Liver (tissue), 9 donors: ENCODE results near the gene SHROOM1. TPM values are rescaled to one million over a fixed set of nuclear protein-coding genes. Genes with fewer than 3 reads are reported as not detected.

ENCODE experiments used
- DNase-seq: peaks from one replicate; pipeline ENCODE4 v3.0.0-alpha.2; 2017; ENCODE audit warnings: low spot score
- H3K27ac ChIP-seq, 2 donors: one replicate each; pipeline ENCODE4 v1.7.0; 2013; ENCODE audit warnings: inconsistent platforms in 2 of 2, low read length in 2 of 2, control low read depth in 1 of 2, low read depth in 1 of 2, mild to moderate bottlenecking in 1 of 2
- H3K27me3 ChIP-seq, 4 donors: one replicate each; pipeline versions ENCODE4 v1.6.1 to v1.7.0; 2013; ENCODE audit warnings: low read length in 3 of 4, inconsistent platforms in 1 of 4, mild to moderate bottlenecking in 1 of 4, moderate library complexity in 1 of 4; ENCODE audit not compliant: control insufficient read depth in 4 of 4, insufficient read depth in 4 of 4
- H3K36me3 ChIP-seq, 4 donors: one replicate each; pipeline versions ENCODE4 v1.6.1 to v1.7.0; 2013; ENCODE audit warnings: low read length in 3 of 4, mild to moderate bottlenecking in 3 of 4, low read depth in 1 of 4, moderate library complexity in 1 of 4; ENCODE audit not compliant: control insufficient read depth in 4 of 4, insufficient read depth in 3 of 4
- H3K4me1 ChIP-seq, 4 donors: one replicate each; pipeline versions ENCODE4 v1.6.1 to v1.7.0; 2013; ENCODE audit warnings: low read length in 3 of 4, mild to moderate bottlenecking in 3 of 4, moderate library complexity in 1 of 4; ENCODE audit not compliant: control insufficient read depth in 4 of 4, insufficient read depth in 4 of 4
- H3K4me3 ChIP-seq, 3 donors: one replicate each; pipeline versions ENCODE4 v1.6.1 to v1.7.0; 2013; ENCODE audit warnings: low read length in 3 of 3, control low read depth in 1 of 3, low read depth in 1 of 3, mild to moderate bottlenecking in 1 of 3
- H3K9ac ChIP-seq, 2 donors: one replicate each; pipeline ENCODE4 v1.7.0; 2013; ENCODE audit warnings: low read length in 2 of 2, mild to moderate bottlenecking in 2 of 2, moderate library complexity in 2 of 2, control low read depth in 1 of 2, low read depth in 1 of 2
- H3K9me3 ChIP-seq, 4 donors: one replicate each; pipeline versions ENCODE4 v1.6.1 to v1.7.0; 2013; ENCODE audit warnings: low read length in 3 of 4; ENCODE audit not compliant: control insufficient read depth in 4 of 4
- EGR1 ChIP-seq, 2 donors: IDR thresholded peaks; 2 replicates each; pipeline ENCODE4 v1.6.1; 2016 to 2018; ENCODE audit warnings: antibody characterized with exemption in 2 of 2, low read depth in 2 of 2
- FOXA1 ChIP-seq: IDR thresholded peaks from 2 replicates; pipeline ENCODE4 v1.6.1; 2016; ENCODE audit warnings: antibody characterized with exemption
- FOXA2 ChIP-seq: IDR thresholded peaks from 2 replicates; pipeline ENCODE4 v1.6.1; 2016; ENCODE audit warnings: antibody characterized with exemption
- GABPA ChIP-seq, 2 donors: IDR thresholded peaks in 1 of 2; conservative IDR thresholded peaks in 1 of 2; 2 replicates each; pipeline ENCODE4 v1.6.1; 2016; ENCODE audit warnings: antibody characterized with exemption in 2 of 2, mild to moderate bottlenecking in 1 of 2, moderate library complexity in 1 of 2
- JUND ChIP-seq, 2 donors: IDR thresholded peaks; 2 replicates each; pipeline ENCODE4 v1.6.1; 2016; ENCODE audit warnings: antibody characterized with exemption in 2 of 2
- NR2F2 ChIP-seq: IDR thresholded peaks from 2 replicates; pipeline ENCODE4 v1.6.1; 2016; ENCODE audit warnings: antibody characterized with exemption
- RAD21 ChIP-seq, 2 donors: IDR thresholded peaks; 2 replicates each; pipeline ENCODE4 v1.6.1; 2016; ENCODE audit warnings: antibody characterized with exemption in 2 of 2, mild to moderate bottlenecking in 2 of 2
- RXRA ChIP-seq, 2 donors: IDR thresholded peaks; 2 replicates each; pipeline ENCODE4 v1.6.1; 2017 to 2018; ENCODE audit warnings: antibody characterized with exemption in 2 of 2, mild to moderate bottlenecking in 1 of 2
- SP1 ChIP-seq: IDR thresholded peaks from 2 replicates; pipeline ENCODE4 v1.6.1; 2018; ENCODE audit warnings: antibody characterized with exemption, mild to moderate bottlenecking
- YY1 ChIP-seq: IDR thresholded peaks from 2 replicates; pipeline ENCODE4 v1.6.1; 2016; ENCODE audit warnings: antibody characterized with exemption, mild to moderate bottlenecking
- WGBS: extraction: QIAGEN DNeasy Blood & Tissue Kit; methylation state at CpG from one replicate; pipeline ENCODE4 v1.1.7; 2013; 5-methylcytosine and 5-hydroxymethylcytosine counted together
- polyA plus RNA-seq, 2 donors: library from polyadenylated mRNA; stranded (reverse) in 1 of 2; unstranded in 1 of 2; fragments of 200-250 nt in 1 of 2; fragments of >200 nt in 1 of 2; fragmentation: Nextera tagmentation in 1 of 2; extraction: Ambion mirVana in 1 of 2; gene quantifications; one replicate each; pipeline versions ENCODE4 v1.2.1 to v1.2.3, GENCODE V29; 2013 to 2015
- total RNA-seq, 2 donors: library from RNA; depleted of rRNA; stranded (reverse); fragments of >200 nt; gene quantifications; one replicate each; pipeline ENCODE4 v1.2.3, GENCODE V29; 2014
- TF ChIP-seq, protein P1 (sequence below): IDR thresholded peaks from 2 replicates; pipeline ENCODE4 v1.6.1; 2016; ENCODE audit warnings: antibody characterized with exemption, mild to moderate bottlenecking
- TF ChIP-seq, protein P2 (sequence below): fragments of 150-350 bp; IDR thresholded peaks from 2 replicates; pipeline ENCODE4 v1.5.1; 2017; ENCODE audit warnings: improper control_type of control experiment, low read depth, low read length; ENCODE audit not compliant: missing input control
- donor health status: healthy.
- donor health status: healthy.
- donor health status: healthy.
- donor health status: healthy.
- donor health status: healthy.

SHROOM1 gene
- total and polyA plus RNA-seq, 4 donors = 6.1 to 28.5 (median 18.3) TPM

DNA sequence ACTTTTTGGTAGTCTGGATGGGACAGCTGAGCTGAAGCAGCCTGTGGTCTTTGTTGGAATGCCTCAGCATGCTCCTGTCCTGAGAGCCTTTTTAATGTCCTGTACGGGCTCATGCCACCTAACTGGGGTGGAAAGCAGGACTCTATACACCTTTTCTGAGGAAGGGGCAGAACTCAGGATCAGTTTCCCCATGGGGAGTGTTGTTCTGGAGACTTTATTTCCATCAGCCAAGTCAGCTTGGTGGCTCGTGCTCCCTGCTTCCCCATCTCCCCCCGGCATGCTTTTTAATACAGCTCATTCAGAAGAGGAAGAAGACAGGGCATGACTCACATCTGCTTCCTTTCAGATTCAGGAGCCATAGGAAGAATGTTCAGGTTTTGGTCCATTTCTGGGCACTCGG is 48.3 kb downstream of the SHROOM1 start (continued):
- TF ChIP-seq RAD21 (IDR thresholded peaks at IDR 0.05) (no peak), YY1 (no peak)

DNA sequence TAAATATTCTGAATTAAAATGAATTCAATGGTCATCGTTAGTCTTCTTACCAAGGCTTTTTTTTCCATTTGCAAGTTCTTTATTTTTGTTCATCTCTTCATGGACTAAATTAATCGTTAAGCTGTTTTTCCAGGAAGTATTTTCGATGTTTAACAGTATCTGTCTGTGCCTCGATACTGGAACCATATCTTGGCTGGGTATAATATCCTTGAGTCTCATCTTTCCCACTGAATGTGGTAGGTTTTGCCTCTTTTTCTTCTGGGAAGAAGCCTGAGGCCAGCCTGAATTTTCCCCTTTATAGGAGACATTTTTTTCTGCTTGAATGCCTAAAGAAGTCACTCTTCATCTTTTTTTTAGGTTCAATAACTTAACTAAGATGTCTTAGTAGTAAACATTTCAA is 49.4 kb downstream of the SHROOM1 start:
- Histone ChIP-seq H3K36me3 (no peaks in the 10 kb centered on the region), H3K27me3 (no peaks in the 10 kb centered on the region), H3K4me3 (no peak overlapping the region), H3K9me3 (no peaks in the 10 kb centered on the region), H3K9ac (no peak overlapping the region), H3K4me1 (peaks cover 2 to 17% (median 5%) of the 10 kb centered on the region in 4 donors), H3K27ac (no peak overlapping the region)
- TF ChIP-seq GABPA (IDR thresholded peaks at IDR 0.05 in 1 of 2, conservative IDR thresholded peaks at IDR 0.05 in 1 of 2) = no peak
- TF ChIP-seq JUND (IDR thresholded peaks at IDR 0.05) = no peak
- TF ChIP-seq YY1 = no peak
- TF ChIP-seq, protein P1, sequence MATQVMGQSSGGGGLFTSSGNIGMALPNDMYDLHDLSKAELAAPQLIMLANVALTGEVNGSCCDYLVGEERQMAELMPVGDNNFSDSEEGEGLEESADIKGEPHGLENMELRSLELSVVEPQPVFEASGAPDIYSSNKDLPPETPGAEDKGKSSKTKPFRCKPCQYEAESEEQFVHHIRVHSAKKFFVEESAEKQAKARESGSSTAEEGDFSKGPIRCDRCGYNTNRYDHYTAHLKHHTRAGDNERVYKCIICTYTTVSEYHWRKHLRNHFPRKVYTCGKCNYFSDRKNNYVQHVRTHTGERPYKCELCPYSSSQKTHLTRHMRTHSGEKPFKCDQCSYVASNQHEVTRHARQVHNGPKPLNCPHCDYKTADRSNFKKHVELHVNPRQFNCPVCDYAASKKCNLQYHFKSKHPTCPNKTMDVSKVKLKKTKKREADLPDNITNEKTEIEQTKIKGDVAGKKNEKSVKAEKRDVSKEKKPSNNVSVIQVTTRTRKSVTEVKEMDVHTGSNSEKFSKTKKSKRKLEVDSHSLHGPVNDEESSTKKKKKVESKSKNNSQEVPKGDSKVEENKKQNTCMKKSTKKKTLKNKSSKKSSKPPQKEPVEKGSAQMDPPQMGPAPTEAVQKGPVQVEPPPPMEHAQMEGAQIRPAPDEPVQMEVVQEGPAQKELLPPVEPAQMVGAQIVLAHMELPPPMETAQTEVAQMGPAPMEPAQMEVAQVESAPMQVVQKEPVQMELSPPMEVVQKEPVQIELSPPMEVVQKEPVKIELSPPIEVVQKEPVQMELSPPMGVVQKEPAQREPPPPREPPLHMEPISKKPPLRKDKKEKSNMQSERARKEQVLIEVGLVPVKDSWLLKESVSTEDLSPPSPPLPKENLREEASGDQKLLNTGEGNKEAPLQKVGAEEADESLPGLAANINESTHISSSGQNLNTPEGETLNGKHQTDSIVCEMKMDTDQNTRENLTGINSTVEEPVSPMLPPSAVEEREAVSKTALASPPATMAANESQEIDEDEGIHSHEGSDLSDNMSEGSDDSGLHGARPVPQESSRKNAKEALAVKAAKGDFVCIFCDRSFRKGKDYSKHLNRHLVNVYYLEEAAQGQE = no peak
- no peak for TF ChIP-seq RAD21 (IDR thresholded peaks at IDR 0.05)
- no peak for TF ChIP-seq FOXA1
- TF ChIP-seq RXRA (IDR thresholded peaks at IDR 0.05) = no peak
- TF ChIP-seq EGR1 (IDR thresholded peaks at IDR 0.05; ENCODE audit: low read depth in 2 of 2) = no peak
- no peak for TF ChIP-seq SP1
- TF ChIP-seq NR2F2 = no peak
- TF ChIP-seq, protein P2, sequence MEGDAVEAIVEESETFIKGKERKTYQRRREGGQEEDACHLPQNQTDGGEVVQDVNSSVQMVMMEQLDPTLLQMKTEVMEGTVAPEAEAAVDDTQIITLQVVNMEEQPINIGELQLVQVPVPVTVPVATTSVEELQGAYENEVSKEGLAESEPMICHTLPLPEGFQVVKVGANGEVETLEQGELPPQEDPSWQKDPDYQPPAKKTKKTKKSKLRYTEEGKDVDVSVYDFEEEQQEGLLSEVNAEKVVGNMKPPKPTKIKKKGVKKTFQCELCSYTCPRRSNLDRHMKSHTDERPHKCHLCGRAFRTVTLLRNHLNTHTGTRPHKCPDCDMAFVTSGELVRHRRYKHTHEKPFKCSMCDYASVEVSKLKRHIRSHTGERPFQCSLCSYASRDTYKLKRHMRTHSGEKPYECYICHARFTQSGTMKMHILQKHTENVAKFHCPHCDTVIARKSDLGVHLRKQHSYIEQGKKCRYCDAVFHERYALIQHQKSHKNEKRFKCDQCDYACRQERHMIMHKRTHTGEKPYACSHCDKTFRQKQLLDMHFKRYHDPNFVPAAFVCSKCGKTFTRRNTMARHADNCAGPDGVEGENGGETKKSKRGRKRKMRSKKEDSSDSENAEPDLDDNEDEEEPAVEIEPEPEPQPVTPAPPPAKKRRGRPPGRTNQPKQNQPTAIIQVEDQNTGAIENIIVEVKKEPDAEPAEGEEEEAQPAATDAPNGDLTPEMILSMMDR = no peak
- no peak for TF ChIP-seq FOXA2
- DNase-seq = no peak
- WGBS = 92% methylated on average over 4 of the region's 4 CpGs

DNA sequence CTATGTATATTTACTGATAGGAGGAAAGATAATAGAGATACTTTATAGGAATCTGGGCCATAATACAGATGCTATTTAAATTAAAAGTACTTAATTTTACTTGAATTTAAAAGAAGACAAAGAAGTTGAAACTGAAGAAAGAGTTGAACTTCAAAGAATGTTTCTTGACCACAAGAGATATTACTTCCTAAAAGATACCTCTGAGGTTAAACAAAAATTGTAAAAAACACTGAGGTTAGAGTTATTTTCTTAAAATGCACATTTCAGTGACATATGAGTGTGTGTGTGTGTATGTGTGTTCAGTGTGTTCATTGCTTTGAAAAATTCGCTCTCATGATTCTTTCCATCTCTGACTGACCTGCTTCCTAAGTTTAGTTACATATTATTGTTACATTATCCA is 49.9 kb downstream of the SHROOM1 start:
- TF ChIP-seq FOXA1 (no peak), NR2F2 (no peak), GABPA (IDR thresholded peaks at IDR 0.05 in 1 of 2, conservative IDR thresholded peaks at IDR 0.05 in 1 of 2) (no peak), SP1 (no peak)
- TF ChIP-seq, protein P1 = no peak
- 96% methylated on average over 1 of the region's 1 CpG for WGBS
- Histone ChIP-seq H3K27ac (no peak overlapping the region), H3K36me3 (no peaks in the 10 kb centered on the region), H3K9me3 (no peaks in the 10 kb centered on the region), H3K9ac (no peak overlapping the region), H3K27me3 (no peaks in the 10 kb centered on the region), H3K4me3 (no peak overlapping the region), H3K4me1 (peaks cover 3 to 19% (median 7%) of the 10 kb centered on the region in 4 donors)
- no peak for DNase-seq
